HG03066 (cell line): ENCODE results near the gene DNAJC2.
"Not testable (repeated sequence)": the region's sequence is repeated elsewhere in the genome, so short reads cannot be mapped to it uniquely, and the experiment has no call there.

Source experiments
- ATAC-seq: cut with Tn5 transposase; IDR thresholded peaks from one replicate; pipeline ENCODE4 v1.9.1; 2021; ENCODE audit warnings: low read depth; ENCODE audit not compliant: unreplicated experiment

DNAJC2 gene

GRCh38 chr7:103278195-103278594 lies 66.4 kb downstream of the DNAJC2 start:
- not testable (repeated sequence) for ATAC-seq

GRCh38 chr7:103274867-103275266 lies 69.7 kb downstream of the DNAJC2 start:
- not testable (repeated sequence) for ATAC-seq

DNA sequence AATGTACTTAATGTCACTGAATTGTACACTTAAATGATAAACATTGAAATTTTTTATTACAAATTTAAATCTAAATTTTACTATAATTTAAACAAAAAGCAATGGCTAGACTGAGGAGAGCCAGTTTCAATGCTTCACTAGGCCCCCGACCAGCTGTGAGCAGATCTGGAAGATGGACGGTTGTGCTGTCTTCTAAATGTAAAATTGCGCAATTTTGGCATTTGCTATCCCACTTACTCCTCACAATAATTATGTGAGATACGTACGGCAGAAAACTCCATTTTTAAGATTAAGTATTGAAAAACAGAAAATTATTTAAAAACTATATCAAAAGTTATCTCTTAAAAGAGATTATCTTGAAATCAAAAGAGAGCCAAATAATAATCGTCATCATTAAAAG lies 71.2 kb downstream of the DNAJC2 start:
- not testable (repeated sequence) for ATAC-seq

GRCh38 chr7:103266229-103266628 lies 78.3 kb downstream of the DNAJC2 start:
- not testable (repeated sequence) for ATAC-seq

DNA sequence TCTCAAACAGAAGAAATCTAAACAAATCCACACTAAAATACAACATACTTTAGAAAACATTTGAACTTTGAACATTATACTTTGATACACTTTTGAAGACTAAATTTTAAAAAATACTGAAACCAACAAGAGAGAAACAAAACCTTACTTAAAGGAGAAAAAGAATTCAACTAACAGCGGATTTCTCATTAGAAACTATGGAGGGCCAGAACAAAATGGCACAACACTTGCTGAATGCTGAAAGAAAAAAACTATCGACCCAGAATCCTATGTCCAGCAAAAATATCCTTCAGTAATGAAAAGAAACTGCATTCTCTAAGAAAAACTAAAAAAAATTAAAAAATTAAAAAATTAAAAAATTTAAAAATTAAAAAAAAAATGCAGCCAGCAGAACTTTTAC lies 80.5 kb downstream of the DNAJC2 start:
- not testable (repeated sequence) for ATAC-seq
